ENCODE measurements around the gene TM4SF4. TPM values are rescaled to one million over a fixed set of nuclear protein-coding genes. Genes with fewer than 3 reads are reported as not detected.

Gene TM4SF4
- total and polyA plus RNA-seq, 2 donors (not counting 1 experiment from before 2014, with no cell fraction given): 1.7 TPM

DNA sequence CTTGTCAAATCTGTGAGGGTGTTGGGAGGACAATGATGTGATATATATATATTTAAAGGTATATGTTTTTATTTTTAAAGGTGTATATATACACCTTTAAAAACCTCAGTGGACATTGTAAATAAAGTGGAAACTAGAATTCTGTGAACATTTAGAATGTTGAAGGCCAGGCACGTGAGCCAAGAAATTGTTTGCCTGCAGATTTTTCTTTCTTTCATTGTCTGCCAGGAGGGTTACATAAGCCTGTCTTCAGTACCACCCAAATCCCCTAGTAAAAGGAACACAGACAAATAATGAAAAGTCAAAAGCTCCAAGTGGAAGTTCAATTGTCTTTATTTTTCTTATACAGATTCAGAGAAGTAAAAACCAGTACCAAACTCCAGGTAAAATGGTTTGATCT is 42.4 kb downstream of the TM4SF4 start:
- Histone ChIP-seq H3K79me2 (ENCODE audit: control insufficient read depth, insufficient read depth, low read length) (no peaks in the 10 kb centered on the region), H3K27ac (ENCODE audit: insufficient read depth, low read length) (no peak overlapping the region), H2AFZ (ENCODE audit: low read length) (no peak overlapping the region), H4K20me1 (ENCODE audit: control insufficient read depth, extremely low read depth, insufficient read depth, low read length) (no peaks in the 10 kb centered on the region), H3K9me3 (ENCODE audit: control insufficient read depth, insufficient read depth, low read depth, low read length) (no peaks in the 10 kb centered on the region), H3K9ac (ENCODE audit: insufficient read depth, low read length) (no peak overlapping the region), H3K27me3 (ENCODE audit: control insufficient read depth, insufficient read depth, low read length) (no peaks in the 10 kb centered on the region), H3K4me3 (replicated peaks in 1 of 4; ENCODE audit: control extremely low read depth in 1 of 4, insufficient read depth in 1 of 4, low read depth in 3 of 4, low read length in 4 of 4) (no peak overlapping the region), H3K36me3 (ENCODE audit: control insufficient read depth, insufficient read depth, low read length) (peaks cover 1% of the 10 kb centered on the region), H3K4me2 (ENCODE audit: extremely low read depth, insufficient read depth, low read length) (no peak overlapping the region), H3K4me1 (ENCODE audit: control insufficient read depth, extremely low read depth, insufficient read depth, low read length) (no peaks in the 10 kb centered on the region)
- DNase-seq (ENCODE audit: low read depth in 2 of 2): no peak
- no peak for TF ChIP-seq EZH2 (IDR thresholded peaks at IDR 0.05; ENCODE audit: low read length, missing control alignments)
- TF ChIP-seq, protein P1, sequence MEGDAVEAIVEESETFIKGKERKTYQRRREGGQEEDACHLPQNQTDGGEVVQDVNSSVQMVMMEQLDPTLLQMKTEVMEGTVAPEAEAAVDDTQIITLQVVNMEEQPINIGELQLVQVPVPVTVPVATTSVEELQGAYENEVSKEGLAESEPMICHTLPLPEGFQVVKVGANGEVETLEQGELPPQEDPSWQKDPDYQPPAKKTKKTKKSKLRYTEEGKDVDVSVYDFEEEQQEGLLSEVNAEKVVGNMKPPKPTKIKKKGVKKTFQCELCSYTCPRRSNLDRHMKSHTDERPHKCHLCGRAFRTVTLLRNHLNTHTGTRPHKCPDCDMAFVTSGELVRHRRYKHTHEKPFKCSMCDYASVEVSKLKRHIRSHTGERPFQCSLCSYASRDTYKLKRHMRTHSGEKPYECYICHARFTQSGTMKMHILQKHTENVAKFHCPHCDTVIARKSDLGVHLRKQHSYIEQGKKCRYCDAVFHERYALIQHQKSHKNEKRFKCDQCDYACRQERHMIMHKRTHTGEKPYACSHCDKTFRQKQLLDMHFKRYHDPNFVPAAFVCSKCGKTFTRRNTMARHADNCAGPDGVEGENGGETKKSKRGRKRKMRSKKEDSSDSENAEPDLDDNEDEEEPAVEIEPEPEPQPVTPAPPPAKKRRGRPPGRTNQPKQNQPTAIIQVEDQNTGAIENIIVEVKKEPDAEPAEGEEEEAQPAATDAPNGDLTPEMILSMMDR (conservative IDR thresholded peaks at IDR 0.05 in 1 of 2, IDR thresholded peaks at IDR 0.05 in 1 of 2; ENCODE audit: low read depth in 1 of 2, low read length in 2 of 2): no peak

DNA sequence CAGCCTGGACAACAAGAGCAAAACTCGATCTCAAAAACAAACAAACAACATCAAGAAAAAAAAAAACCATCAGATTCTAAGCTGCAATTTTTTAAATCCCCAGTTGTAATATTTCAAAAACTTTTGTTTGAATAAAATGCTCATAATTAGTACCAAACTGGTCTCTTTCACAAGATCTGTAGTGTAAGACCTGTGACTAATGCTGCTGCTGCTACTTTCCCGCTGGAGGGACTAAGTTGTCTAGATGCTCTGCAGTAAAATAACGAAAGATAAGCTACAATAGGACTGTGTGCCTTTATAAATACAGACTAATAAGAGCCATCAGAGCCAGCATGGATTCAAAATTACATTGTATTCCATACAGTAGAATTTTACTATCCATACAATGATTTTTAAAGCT is 45.4 kb downstream of the TM4SF4 start:
- TF ChIP-seq, protein P1 (conservative IDR thresholded peaks at IDR 0.05 in 1 of 2, IDR thresholded peaks at IDR 0.05 in 1 of 2; ENCODE audit: low read depth in 1 of 2, low read length in 2 of 2): no peak
- no peak for TF ChIP-seq EZH2 (IDR thresholded peaks at IDR 0.05; ENCODE audit: low read length, missing control alignments)
- Histone ChIP-seq H3K4me1 (ENCODE audit: control insufficient read depth, extremely low read depth, insufficient read depth, low read length) (no peaks in the 10 kb centered on the region), H3K36me3 (ENCODE audit: control insufficient read depth, insufficient read depth, low read length) (peaks cover 7% of the 10 kb centered on the region), H3K9ac (ENCODE audit: insufficient read depth, low read length) (no peak overlapping the region), H3K79me2 (ENCODE audit: control insufficient read depth, insufficient read depth, low read length) (no peaks in the 10 kb centered on the region), H3K9me3 (ENCODE audit: control insufficient read depth, insufficient read depth, low read depth, low read length) (no peaks in the 10 kb centered on the region), H4K20me1 (ENCODE audit: control insufficient read depth, extremely low read depth, insufficient read depth, low read length) (no peaks in the 10 kb centered on the region), H2AFZ (ENCODE audit: low read length) (no peak overlapping the region), H3K4me3 (replicated peaks in 1 of 4; ENCODE audit: control extremely low read depth in 1 of 4, insufficient read depth in 1 of 4, low read depth in 3 of 4, low read length in 4 of 4) (no peak overlapping the region), H3K4me2 (ENCODE audit: extremely low read depth, insufficient read depth, low read length) (no peak overlapping the region), H3K27me3 (ENCODE audit: control insufficient read depth, insufficient read depth, low read length) (no peaks in the 10 kb centered on the region), H3K27ac (ENCODE audit: insufficient read depth, low read length) (no peak overlapping the region)
- DNase-seq (ENCODE audit: low read depth in 2 of 2): no peak

DNA sequence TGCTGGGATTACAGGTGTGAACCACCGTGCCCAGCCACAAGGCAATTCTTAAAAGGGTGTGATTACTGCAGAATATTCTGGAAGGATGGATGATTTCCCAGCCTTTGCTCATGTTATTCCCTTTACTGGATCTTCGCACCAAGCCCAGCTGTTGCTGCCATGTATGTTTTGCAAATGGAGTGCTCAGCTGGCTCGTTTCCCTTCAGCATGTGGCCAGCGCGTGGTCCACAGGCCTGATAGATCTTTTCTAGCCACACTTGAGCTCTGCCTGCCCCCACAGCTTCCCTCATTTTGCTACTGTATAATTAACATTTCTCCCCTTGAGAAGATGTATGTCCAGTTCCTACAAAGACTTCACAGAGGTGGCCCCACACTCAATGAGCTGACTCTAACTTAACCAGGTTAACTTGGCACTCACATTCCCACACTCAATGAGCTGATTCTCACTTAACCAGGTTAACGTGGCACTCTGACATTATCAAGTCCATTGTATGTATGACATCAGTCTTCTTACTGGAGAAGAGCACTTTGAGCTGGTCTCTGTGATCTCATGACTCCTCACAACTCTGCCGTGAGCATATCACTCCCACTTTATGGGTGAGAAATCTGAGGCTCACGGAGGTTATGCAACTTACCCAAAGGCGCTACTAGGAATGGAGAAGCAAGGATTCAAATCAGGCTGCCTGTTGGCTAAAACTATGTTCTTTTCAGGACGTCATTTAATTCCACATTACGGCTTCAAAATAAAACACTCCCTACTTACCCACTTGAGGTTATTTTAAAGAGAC is 49.2 kb downstream of the TM4SF4 start:
- Histone ChIP-seq H4K20me1 (ENCODE audit: control insufficient read depth, extremely low read depth, insufficient read depth, low read length) (no peaks in the 10 kb centered on the region), H3K36me3 (ENCODE audit: control insufficient read depth, insufficient read depth, low read length) (peaks cover 8% of the 10 kb centered on the region), H3K79me2 (ENCODE audit: control insufficient read depth, insufficient read depth, low read length) (no peaks in the 10 kb centered on the region), H3K4me3 (replicated peaks in 1 of 4; ENCODE audit: control extremely low read depth in 1 of 4, insufficient read depth in 1 of 4, low read depth in 3 of 4, low read length in 4 of 4) (no peak overlapping the region), H3K4me2 (ENCODE audit: extremely low read depth, insufficient read depth, low read length) (no peak overlapping the region), H3K4me1 (ENCODE audit: control insufficient read depth, extremely low read depth, insufficient read depth, low read length) (peaks cover 3% of the 10 kb centered on the region), H3K9ac (ENCODE audit: insufficient read depth, low read length) (no peak overlapping the region), H3K9me3 (ENCODE audit: control insufficient read depth, insufficient read depth, low read depth, low read length) (no peaks in the 10 kb centered on the region), H3K27me3 (ENCODE audit: control insufficient read depth, insufficient read depth, low read length) (no peaks in the 10 kb centered on the region), H3K27ac (ENCODE audit: insufficient read depth, low read length) (no peak overlapping the region), H2AFZ (ENCODE audit: low read length) (no peak overlapping the region)
- no peak for TF ChIP-seq EZH2 (IDR thresholded peaks at IDR 0.05; ENCODE audit: low read length, missing control alignments)
- TF ChIP-seq, protein P1 (conservative IDR thresholded peaks at IDR 0.05 in 1 of 2, IDR thresholded peaks at IDR 0.05 in 1 of 2; ENCODE audit: low read depth in 1 of 2, low read length in 2 of 2): no peak
- DNase-seq (ENCODE audit: low read depth in 2 of 2): no peak
